Panc1 (cell line): ENCODE results near the gene C5orf58. TPM values are rescaled to one million over a fixed set of nuclear protein-coding genes. Genes with fewer than 3 reads are reported as not detected.
A peak's percentile ranks its signal among the peaks of the same experiment; 100 is the strongest.

Experiments
- ATAC-seq: fragments of 200-7000 bp; cut with Tn5 transposase; 2 replicates; pipeline ENCODE4 v1.9.1; 2020; ENCODE audit warnings: mild to moderate bottlenecking, moderate library complexity
- BruUV-seq: library from RNA; stranded (reverse); fragments of 400-500 nt; replicated peaks from 2 replicates; lab custom pipeline; 2021; lab: Mats Ljungman, UMichigan
- CTCF ChIA-PET: fragments of 300-600 bp; sonication (Branson Sonifier 250); formaldehyde crosslinking; loops from one replicate; lab custom pipeline; 2022; ENCODE audit warnings: antibody characterized with exemption; lab: Charles Lee
- POLR2A ChIA-PET: fragments of 300-600 bp; sonication (Branson Sonifier 250); formaldehyde crosslinking; loops from one replicate; lab custom pipeline; 2022; ENCODE audit warnings: antibody characterized with exemption; lab: Charles Lee
- DNase-seq: peaks from one replicate; pipeline ENCODE4 v3.0.0-alpha.2; 2010; ENCODE audit warnings: low read depth, low spot score
- H3K27ac ChIP-seq: 2 replicates; pipeline ENCODE4 v1.5.1; 2011; ENCODE audit warnings: mild to moderate bottlenecking, low read length, inconsistent platforms
- H3K27me3 ChIP-seq: fragments of 200-500 bp; sonication (Bioruptor generic); 2 replicates; pipeline ENCODE4 v1.6.0; 2014; ENCODE audit warnings: low read length, inconsistent platforms; ENCODE audit not compliant: control insufficient read depth, insufficient read depth
- H3K36me3 ChIP-seq: fragments of 200-500 bp; sonication (Bioruptor generic); 2 replicates; pipeline ENCODE4 v1.5.1; 2014; ENCODE audit warnings: inconsistent platforms, mild to moderate bottlenecking, low read length, moderate library complexity; ENCODE audit not compliant: control insufficient read depth, insufficient read depth
- H3K4me1 ChIP-seq: 2 replicates; pipeline ENCODE4 v1.5.1; 2011; ENCODE audit warnings: inconsistent platforms, mild to moderate bottlenecking, low read length, moderate library complexity; ENCODE audit not compliant: control insufficient read depth, insufficient read depth
- H3K4me3 ChIP-seq, 2 experiments: 2 replicates each; pipeline ENCODE4 v1.5.1; 2011 to 2012; ENCODE audit warnings: low read depth in 2 of 2, low read length in 2 of 2, mild to moderate bottlenecking in 2 of 2, inconsistent platforms in 1 of 2, moderate library complexity in 1 of 2
- H3K9me3 ChIP-seq: fragments of 200-500 bp; sonication (Bioruptor generic); 2 replicates; pipeline ENCODE4 v1.5.1; 2014; ENCODE audit warnings: low read depth, mild to moderate bottlenecking, inconsistent platforms, low read length, moderate library complexity; ENCODE audit not compliant: control insufficient read depth, insufficient read depth
- CTCF ChIP-seq: fragments of 450-650 bp; IDR thresholded peaks from 2 replicates; pipeline ENCODE4 v1.5.1; 2017; ENCODE audit warnings: mild to moderate bottlenecking
- POLR2AphosphoS5 ChIP-seq: IDR thresholded peaks from 2 replicates; pipeline ENCODE4 v1.6.1; 2012; ENCODE audit warnings: mild to moderate bottlenecking, low read depth, low read length, moderate library complexity
- SIN3A ChIP-seq: IDR thresholded peaks from 2 replicates; pipeline ENCODE4 v1.6.1; 2012; ENCODE audit warnings: low read depth, mild to moderate bottlenecking, low read length, moderate library complexity, borderline replicate concordance; ENCODE audit not compliant: insufficient read depth
- TCF7L2 ChIP-seq: IDR thresholded peaks from 2 replicates; pipeline ENCODE4 v1.6.1; 2011; ENCODE audit warnings: mild to moderate bottlenecking, low read depth, low read length, inconsistent platforms
- in situ Hi-C: cut with HindIII; loops from 2 replicates; pipeline ENCODE4 v1.10.0; 2016; ENCODE audit warnings: low sequenced_read_pairs, low pct_unique_long_range_greater_than_20kb
- intact Hi-C: fragments of 100-400 bp; cut with micrococcal nuclease; formaldehyde crosslinking; loops from one replicate; pipeline ENCODE4 v1.10.0; 2022; ENCODE audit not compliant: unreplicated experiment
- total RNA-seq: library from RNA; stranded (reverse); gene quantifications from one replicate; pipeline ENCODE4 v1.2.1, GENCODE V29; 2021; ENCODE audit not compliant: unreplicated experiment
- TF ChIP-seq, protein P1 (sequence below), 2 experiments: IDR thresholded peaks; 2 replicates each; pipeline ENCODE4 v1.6.1; 2011 to 2012; ENCODE audit warnings: low read depth in 2 of 2, control low read depth in 1 of 2, low read length in 1 of 2, mild to moderate bottlenecking in 1 of 2, moderate library complexity in 1 of 2; ENCODE audit not compliant: insufficient read depth in 1 of 2

The C5orf58 gene
- total RNA-seq, 1 experiment from 2014 or later: 0.15 TPM

DNA sequence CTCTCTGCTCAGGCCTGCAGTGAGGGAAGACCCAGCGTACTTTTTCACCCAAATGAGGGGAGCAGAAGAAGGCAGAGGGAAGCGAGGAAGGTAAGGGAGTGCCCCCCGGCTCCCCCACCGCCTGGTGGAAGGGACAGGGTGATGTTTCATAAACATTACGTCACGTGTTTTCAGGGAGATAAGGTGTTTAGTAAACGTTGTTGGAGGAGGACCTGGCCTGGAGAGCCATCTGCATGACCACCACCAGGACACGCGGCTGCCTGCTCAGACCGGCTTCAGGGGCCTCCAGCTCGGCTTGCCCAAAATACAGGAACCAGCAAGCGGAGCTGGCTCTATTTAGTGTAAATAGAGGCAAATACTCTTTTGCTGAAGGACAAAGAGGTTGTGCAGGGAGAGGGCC is 40.0 kb upstream of the C5orf58 start:
- in situ Hi-C loops: no loop called here
- CTCF ChIA-PET: no interaction called here

DNA sequence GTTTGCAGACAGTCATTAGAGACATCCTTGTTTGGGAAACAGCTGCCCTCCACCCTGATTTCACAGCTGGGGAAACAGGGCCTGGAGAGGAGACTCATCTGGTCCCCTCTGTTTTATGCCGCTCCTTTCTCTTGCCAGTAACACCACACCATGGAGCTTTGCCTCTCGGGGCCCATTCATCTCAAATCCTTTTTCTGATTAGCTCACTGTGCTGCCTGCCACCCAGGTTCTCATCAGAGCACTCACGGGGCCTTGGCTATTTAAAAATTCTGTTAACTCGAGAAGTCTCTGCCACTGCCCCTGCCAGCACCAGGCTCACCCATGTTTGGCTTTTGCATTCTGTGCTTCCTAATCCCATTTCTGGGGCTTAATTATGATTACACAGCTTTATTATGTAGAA is 36.8 kb upstream of the C5orf58 start:
- Histone ChIP-seq H3K4me1 (no peaks in the 10 kb centered on the region; the same call in 1 of the 2 replicates), H3K27me3 (no peaks in the 10 kb centered on the region), H3K36me3 (no peaks in the 10 kb centered on the region), H3K9me3 (no peaks in the 10 kb centered on the region), H3K4me3 (no peak overlapping the region), H3K27ac (no peak overlapping the region)
- ChIA-PET POLR2A (interaction anchor here (0.6 kb wide), 1 partner anchor 136 kb away, joined by 3 read pairs; no protein-coding TSS in a partner anchor), CTCF (no interaction called here)
- no TSS peak for BruUV-seq
- DNase-seq (no peak), ATAC-seq (peak; percentile 46; the same call in 1 of the 2 replicates)
- intact Hi-C loops: no loop called here
- in situ Hi-C loops: no loop called here
- TF ChIP-seq POLR2AphosphoS5 (no peak), CTCF (no peak), SIN3A (no peak), TCF7L2 (no peak)
- TF ChIP-seq, protein P1, sequence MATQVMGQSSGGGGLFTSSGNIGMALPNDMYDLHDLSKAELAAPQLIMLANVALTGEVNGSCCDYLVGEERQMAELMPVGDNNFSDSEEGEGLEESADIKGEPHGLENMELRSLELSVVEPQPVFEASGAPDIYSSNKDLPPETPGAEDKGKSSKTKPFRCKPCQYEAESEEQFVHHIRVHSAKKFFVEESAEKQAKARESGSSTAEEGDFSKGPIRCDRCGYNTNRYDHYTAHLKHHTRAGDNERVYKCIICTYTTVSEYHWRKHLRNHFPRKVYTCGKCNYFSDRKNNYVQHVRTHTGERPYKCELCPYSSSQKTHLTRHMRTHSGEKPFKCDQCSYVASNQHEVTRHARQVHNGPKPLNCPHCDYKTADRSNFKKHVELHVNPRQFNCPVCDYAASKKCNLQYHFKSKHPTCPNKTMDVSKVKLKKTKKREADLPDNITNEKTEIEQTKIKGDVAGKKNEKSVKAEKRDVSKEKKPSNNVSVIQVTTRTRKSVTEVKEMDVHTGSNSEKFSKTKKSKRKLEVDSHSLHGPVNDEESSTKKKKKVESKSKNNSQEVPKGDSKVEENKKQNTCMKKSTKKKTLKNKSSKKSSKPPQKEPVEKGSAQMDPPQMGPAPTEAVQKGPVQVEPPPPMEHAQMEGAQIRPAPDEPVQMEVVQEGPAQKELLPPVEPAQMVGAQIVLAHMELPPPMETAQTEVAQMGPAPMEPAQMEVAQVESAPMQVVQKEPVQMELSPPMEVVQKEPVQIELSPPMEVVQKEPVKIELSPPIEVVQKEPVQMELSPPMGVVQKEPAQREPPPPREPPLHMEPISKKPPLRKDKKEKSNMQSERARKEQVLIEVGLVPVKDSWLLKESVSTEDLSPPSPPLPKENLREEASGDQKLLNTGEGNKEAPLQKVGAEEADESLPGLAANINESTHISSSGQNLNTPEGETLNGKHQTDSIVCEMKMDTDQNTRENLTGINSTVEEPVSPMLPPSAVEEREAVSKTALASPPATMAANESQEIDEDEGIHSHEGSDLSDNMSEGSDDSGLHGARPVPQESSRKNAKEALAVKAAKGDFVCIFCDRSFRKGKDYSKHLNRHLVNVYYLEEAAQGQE (IDR thresholded peaks at IDR 0.05; ENCODE audit: insufficient read depth in 1 of 2, low read depth in 2 of 2, low read length in 1 of 2): no peak

More for the DNA sequence above, 40.0 kb upstream of the C5orf58 start:
- POLR2A ChIA-PET: no interaction called here
- BruUV-seq: no TSS peak
- no peak for TF ChIP-seq CTCF
- TF ChIP-seq, protein P1 (IDR thresholded peaks at IDR 0.05; ENCODE audit: insufficient read depth in 1 of 2, low read depth in 2 of 2, low read length in 1 of 2): no peak
- no peak for TF ChIP-seq TCF7L2
- TF ChIP-seq POLR2AphosphoS5: no peak
- no peak for TF ChIP-seq SIN3A
- no peak for ATAC-seq
- H3K4me1 ChIP-seq: no peaks in the 10 kb centered on the region; the same call in 1 of the 2 replicates
- H3K4me3 ChIP-seq: no peak overlapping the region
- H3K27me3 ChIP-seq: no peaks in the 10 kb centered on the region
- DNase-seq: no peak
- no peak overlapping the region for H3K27ac ChIP-seq
- H3K9me3 ChIP-seq: no peaks in the 10 kb centered on the region
- no peaks in the 10 kb centered on the region for H3K36me3 ChIP-seq
- intact Hi-C loops: no loop called here
